ACHN (cell line): ENCODE results near the gene ZAP70.
"Not testable (repeated sequence)": the region's sequence is repeated elsewhere in the genome, so short reads cannot be mapped to it uniquely, and the experiment has no call there.

ENCODE experiments used
- DNase-seq: peaks from one replicate; pipeline ENCODE4 v3.0.0-alpha.2; 2015
- in situ Hi-C: cut with HindIII; loops from 2 replicates; pipeline ENCODE4 v1.10.0; 2017; ENCODE audit warnings: low sequenced_read_pairs, low pct_ligation_motif_present, low pct_unique_long_range_greater_than_20kb

ZAP70 gene

DNA sequence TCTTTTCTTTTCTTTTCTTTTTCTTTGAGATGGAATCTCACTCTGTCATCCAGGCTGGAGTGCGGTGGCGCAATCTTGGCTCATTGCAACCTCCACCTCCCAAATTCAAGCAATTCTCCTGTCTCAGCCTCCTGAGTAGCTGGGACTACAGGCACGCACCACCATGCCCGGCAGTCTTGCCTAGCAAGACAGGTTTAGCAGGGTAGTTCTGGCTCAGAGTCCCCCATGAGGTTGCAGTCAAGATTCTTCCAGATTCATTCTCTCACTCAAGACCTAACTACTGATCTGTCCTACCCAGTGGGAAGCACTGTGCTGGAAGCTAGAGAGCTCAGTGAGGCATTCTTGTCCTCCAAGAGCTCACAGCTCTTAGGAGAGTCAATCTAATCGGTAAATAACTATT lies 17.6 kb upstream of the ZAP70 start:
- DNase-seq = no peak
- in situ Hi-C loops = no loop called here

DNA sequence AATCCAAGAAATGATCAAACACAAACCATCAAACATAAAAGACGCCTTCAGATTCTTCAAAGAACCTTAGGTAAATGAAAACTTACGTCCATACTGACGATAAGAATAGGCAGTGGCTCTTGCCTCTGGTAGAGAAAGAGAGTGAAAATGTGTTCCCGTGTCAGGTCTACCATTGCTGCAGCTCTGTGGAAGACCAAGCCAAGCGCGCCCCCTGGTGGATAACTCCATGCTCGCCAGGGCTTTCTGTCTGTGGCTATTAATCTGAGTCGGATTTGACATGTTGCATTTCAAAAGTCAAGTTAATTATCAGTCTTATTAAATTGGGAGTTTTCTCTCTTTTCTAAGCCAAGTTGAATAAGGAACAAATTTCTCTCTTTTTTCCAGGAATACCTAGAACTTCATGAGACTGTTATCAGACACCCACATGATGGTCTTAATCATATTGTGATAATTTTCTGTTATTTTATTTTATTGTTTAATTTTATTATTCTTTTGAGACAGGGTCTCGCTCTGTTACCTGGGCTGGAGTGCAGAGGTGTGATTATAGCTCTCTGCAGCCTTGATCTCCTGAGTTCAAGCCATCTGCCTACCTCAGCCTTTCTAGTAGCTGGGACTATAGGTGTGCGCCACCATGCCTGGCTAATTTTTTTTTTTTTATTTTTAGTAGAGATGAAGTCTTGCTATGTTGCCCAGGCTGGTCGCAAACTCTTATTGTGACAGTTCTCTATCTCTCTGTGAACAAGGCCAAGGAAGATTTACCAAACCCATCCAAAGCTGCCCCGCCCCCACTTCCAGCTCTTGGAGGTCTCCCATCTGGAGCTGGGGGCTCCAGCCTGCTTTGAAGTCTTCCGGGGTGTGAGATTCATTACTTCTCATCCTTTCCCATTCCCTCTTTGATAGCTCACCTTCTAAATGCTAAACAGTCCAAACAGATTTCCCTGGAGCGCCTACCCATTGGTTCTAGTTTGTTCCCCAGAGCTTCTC lies 15.8 kb upstream of the ZAP70 start:
- in situ Hi-C loops = no loop called here
- peak; percentile 80 for DNase-seq

DNA sequence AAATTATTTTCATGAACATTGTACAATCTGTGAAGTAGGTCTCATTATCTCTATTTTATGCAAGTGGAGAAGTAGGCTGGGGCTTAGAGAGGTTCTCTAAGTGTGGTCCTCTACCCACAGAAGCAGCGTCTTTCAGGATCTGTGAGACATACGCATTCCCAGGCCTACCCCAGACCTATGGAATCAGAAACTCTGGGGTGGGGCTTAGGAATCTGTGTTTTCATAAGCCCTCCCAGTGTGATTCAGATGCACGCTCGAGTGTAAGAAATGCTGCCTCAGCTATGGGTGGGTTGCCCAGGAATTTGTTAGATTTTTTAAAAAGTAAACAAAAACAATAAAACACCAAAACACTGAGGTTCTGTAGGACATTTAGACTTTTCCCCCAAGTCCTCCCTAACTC lies 14.8 kb upstream of the ZAP70 start:
- in situ Hi-C loops = no loop called here
- DNase-seq = no peak

DNA sequence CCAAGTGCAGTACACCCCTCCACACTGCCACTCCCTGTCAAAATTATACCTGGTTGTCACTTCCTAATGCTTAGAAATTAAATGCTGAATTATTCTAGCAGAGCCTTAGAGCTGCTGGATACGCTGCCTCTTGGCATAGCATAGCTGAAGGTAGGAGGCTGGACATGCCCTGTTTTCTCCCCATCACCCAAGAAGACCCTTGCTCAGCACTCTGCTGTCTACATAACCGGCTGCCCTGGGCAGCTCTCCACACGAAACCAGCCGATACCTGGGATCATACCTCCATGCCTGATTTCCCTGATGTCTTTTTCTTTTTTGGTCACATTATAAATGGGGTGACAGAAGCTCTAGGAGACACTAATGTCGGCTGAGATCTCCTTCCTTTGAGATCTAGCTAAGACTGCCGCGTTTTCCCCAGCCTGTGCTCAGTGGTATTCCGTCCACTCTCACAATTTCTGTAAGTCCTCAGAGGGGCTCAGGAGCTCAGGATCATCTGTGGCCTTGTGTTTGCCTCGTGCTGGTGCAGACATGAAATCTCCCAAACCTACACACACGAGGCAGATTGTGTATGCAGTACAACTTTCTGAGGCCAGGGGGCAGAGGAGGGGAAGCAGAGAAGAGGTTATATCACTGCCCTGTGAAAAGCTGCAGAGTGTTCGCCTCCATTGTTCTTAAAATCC lies 13.5 kb upstream of the ZAP70 start:
- peak; percentile 66 for DNase-seq
- in situ Hi-C loops = no loop called here

DNA sequence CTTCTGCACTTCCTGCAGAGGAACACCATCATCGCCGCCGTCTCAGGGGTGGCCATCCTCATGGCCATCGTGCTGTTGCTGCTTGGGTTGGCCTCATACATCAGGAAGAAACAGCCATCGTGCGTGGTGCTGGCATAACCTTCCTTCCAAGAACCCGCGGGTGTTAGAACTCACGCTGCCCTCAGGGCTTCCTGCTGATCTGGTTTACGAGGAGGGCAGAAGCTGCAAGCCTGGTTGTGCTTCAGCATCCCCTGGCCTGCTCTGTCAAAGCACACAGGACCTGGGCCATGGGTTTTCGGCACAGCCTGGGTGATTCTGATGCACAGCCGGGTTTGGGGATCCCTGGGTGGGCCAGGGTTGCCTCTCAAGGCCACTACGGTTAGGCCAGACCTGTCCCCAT lies 12.2 kb upstream of the ZAP70 start:
- DNase-seq = no peak
- in situ Hi-C loops = no loop called here

DNA sequence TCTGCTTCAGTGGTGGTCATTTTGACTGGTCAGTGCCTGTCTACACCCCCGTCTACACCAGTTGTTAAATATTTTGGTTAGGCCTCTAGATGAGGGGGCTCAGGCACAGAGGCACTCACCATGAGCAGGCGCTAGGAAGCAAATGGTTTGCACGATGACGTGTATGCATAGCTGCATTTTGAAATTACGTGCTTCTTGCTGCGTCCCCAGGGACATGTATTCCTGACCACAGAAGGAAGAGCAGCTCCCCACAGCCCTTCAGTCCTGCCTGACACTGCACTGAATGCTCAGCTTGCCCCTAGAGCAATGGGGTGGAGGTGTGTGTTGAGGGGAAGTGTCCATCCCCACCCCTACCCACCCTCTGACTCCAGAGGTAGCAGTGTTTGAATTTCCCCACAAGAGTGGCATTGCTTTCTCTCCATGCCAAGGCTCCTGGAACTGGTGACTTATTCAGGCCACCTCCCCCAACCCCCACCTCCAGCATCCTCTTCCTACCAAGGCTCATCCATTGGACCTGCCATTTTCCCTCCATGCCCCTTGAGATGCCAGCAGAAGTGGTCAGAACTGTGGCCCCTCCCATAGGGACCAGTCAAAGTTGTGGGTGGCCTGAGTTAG lies 11.4 kb upstream of the ZAP70 start:
- DNase-seq = no peak
- in situ Hi-C loops = no loop called here

DNA sequence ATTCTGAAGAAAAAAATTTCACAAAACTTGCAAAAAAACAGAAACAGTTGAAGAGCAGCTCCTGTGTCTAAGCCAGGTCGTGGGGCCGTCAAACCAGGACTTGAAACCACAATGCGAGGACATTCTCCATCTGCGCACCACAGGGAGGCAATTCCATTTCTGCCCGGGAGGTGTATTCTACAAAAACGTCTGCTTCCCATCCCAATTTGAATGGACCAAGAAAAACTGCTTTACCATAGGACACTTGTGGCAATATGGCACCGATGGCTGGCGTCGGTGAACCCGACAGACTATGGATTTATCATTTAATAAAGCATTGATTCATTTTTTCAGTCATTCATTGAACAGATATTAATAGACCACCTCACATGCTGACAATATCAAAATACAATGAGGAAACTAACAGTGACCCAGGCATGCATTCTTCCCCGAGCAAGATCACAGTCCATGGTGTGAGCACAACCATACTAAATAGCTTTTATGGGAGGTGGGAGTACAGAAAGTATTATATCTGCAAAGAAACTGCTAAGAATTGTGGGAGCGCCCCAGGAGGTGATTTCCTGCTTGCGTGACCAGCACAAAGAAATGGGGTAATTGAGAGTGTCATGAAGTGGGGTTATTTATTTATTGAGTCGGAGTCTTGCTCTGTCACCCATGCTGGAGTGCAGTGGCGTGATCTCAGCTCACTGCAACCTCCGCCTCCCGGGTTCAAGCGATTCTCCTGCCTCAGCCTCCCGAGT lies 10.5 kb upstream of the ZAP70 start:
- DNase-seq = no peak
- in situ Hi-C loops = no loop called here

DNA sequence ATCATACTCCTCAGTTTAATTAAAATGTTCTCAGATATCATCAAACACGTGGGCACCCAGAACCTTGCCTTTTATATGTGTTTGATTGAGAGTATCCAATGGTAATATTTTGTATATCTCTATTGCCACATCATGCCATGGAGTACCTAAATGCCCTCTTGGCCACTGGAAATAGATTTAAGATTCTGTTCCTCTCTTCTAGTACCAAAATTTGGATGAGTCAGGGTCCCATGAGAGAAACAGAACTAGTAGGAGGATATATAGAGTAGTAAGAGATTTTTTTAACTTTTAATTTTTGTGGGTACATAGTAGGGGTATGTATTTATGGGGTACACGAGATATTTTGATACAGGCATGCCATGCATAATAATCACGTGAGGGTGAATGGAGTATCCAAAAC lies 9.6 kb upstream of the ZAP70 start:
- DNase-seq = no peak
- in situ Hi-C loops = no loop called here

DNA sequence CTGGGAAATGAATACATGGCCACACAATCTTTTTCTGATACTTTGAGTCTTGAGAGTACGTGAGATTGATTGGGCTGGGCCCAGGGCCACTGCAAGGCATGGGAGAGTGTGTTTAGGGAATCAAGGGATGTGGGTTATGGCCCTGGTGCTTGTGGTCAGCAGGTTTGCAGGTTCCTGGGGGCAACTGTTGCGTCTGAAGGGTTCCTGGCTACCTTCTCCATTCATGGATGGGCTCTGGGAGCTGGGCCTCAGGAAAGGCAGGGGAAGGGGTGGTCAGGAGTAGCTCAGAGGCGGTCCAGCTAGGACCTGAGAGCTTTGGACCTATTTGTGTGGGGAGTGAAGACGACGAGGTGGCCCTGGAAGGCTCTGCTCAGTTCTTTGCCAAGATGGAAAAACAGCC lies 8.4 kb upstream of the ZAP70 start:
- in situ Hi-C loops = no loop called here

DNA sequence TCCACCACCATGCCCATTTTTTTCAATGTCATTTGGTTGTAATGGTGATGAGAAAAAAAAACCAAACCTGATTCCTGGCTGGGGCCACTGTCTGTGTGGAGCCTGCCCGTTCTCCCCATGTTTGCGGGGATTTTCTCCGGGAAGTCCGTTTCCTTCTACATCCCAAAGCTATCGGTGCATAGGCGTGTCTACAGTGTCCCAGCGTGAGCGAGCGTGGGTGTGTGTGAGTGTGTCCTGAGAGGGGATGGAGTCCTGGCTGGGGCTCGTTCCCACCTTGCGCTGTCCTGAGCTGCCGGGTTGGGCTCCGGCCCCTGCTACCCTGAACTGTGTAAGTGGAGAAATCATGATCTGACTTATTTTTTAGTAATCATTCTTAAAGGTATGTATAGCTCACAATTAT lies 7.3 kb upstream of the ZAP70 start:
- no peak for DNase-seq
- in situ Hi-C loops = no loop called here

More for the DNA sequence above, 8.4 kb upstream of the ZAP70 start:
- DNase-seq = no peak

DNA sequence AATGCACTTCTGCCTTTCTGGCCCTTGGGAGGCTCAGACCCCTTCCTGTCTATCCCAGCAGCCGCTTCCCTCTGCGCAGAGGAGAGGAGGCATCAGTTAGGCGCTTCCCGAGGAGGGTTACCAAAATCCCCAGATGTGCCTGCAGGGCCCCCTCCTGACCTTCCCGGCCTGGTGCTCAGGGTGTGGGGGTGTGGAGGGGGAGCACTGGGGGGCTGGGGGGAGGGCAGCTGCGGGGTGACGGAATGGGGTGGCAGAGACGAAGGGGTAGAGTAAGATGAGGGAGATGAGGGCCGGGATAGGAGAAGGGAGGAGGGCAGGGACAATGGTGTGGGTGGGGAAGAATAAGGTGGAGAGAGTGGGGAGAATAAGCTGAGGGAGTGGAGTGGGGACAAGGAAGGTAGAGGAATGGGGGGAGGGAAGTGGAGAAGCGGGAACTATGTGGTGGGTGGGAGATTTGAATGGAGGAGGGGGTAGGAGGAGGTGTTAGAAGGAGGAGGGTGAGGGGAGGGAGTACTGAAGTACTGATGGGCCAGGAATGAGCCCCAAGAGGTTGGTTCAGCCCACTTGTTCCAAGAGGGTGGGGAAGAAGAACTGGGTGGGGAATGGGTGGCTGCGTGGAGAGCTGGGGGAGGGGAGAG lies 6.5 kb upstream of the ZAP70 start:
- in situ Hi-C loops = no loop called here
- DNase-seq = no peak

DNA sequence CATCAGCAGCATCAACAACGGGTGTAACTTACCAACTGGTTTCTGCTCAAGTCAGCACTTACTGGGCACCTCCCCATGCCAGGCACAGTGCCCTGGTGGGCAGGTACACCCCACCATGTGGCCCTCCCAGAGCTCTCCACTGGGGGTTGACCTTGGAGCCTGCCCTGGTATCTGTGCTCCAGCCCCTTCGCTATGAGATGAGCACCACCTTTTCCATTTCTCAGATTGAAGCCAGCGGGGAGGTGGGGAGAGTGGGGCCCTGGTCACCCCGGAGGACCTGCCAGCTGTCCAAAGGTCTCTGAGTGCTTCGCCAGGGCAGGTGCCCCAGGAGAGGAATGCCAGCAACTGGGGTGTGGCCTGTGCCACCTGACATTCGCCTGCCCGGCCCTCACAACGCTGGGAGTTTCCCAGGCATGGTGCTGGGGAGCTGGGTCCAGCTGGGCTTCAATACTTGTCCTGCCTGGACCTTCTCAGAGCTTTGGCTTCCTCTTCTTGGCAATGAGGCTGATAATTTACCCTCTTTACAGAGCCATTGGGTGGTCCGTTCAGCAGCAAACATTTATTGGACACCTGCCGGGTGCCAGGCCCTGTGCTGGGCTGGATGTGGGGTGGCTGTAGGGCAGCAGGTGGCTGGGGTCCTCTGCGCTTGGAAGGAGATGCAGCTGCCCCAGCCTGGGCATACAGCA lies 5.9 kb upstream of the ZAP70 start:
- in situ Hi-C loops = no loop called here

DNA sequence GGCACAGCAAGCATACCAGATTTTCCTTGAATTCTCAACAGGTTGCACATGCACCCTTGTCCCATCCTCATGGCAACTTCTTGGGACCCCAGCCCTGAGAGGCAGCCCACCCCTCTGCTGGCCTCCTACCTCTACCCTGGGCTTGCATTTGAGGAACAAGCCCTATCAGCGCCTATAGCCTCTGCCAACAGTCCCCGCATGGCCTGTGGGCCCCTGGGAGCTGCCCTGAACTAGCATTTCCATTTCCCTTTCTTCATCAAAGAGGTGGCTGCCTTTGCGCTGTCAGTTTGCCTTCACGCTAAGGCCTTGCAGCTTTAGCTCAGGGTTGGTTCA lies 5.4 kb upstream of the ZAP70 start:
- in situ Hi-C loops = no loop called here
- DNase-seq = no peak

More for the DNA sequence above, 5.9 kb upstream of the ZAP70 start:
- no peak for DNase-seq

DNA sequence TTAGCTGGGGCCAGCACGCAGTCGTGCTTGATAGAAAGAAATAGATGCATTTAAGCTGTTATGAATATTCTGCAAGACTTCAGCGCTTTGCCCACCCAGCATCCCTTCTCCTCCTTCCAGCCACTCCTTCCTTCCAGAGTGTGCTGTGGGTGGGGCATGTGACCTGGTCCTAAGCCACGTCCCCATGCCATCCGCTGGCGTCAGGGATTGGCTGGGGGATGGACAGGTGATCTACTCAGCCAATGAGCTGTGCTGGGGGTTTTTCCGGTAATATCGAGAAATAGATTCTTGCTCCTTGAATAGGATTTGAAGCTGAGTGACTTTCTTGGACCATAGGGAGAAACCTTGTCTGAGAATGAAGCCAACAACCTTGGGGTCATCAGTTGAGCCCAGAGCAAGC lies 4.8 kb upstream of the ZAP70 start:
- no peak for DNase-seq
- in situ Hi-C loops = no loop called here

DNA sequence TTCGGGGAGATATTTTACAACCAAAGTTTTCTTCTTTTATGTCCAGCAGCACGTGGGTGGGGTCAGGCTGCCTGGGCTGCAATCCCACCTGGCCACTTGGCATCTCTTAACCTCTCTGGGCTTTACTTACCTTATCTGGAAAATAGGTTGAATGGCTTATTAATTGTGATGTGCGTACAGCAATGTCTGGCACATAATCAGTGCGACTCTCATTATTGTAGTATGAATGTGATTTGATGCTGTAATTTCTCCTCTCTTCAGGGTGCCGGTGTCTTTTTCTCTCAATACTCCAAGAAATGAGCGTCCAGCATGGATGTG lies 2.0 kb upstream of the ZAP70 start:
- no peak for DNase-seq
- in situ Hi-C loops = no loop called here

DNA sequence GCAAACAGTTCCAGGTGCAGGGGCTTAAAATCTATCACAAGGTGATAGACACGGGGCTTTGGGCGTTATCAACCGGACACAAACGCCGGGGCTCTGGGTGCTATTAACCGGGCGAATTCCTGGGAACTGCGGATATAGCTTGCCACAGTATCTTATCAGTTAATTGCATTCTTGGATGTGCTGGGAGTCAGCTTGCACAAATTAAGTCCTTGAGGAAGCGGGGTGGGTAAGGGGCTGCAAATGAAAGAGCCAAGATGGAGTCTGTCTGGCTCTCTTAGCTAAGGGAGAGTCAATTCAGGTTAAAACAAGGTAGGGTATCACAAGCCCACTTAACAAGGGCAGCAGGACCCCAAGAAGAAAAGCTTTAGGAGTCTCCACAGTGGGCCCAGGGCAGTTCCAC lies 1.2 kb upstream of the ZAP70 start:
- in situ Hi-C loops, DNase-seq: not testable (repeated sequence)

DNA sequence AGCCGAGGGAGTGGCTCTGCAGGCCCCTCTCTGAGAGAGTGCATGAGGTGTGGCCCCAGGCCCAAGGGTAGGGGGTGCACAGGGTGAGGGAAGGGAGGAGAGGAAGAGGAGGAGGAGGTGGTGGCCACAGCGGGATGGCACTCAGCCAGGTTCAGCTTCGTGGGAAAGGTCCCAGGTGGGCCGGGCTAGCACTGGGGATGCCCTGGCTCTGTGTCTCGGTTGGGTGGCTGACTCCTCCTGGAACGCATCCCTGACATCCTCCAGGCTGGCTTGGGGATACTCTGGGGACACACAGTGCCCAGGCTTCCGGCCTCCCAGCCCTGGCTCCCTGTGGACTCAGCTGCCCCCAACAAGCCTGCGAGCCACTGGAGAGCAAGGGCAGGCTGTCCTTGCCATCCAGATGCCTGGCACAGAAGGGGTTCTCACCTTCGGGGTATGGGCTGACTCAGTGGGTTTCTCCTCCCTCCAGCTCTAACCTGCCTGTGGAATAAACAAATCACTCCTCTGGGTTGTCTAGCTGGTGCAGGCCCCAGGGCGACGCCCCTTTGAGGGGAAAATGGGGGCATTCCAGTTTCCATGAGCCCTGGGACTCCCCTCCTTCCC lies 582 bp upstream of the ZAP70 start:
- in situ Hi-C loops = no loop called here
- no peak for DNase-seq
